GM18519 (cell line): ENCODE measurements around the gene TBC1D22A.

Experiments
- ATAC-seq: cut with Tn5 transposase; IDR thresholded peaks from one replicate; pipeline ENCODE4 v1.9.1; 2021; ENCODE audit warnings: mild to moderate bottlenecking, moderate library complexity; ENCODE audit not compliant: unreplicated experiment, low FRiP score

Gene TBC1D22A

GRCh38 chr22:46752286-46752987, 10.0 kb upstream of the TBC1D22A start:
- ATAC-seq: no peak

GRCh38 chr22:46752988-46753310, 9.5 kb upstream of the TBC1D22A start:
- no peak for ATAC-seq

- ATAC-seq: no peak
These were observed 9.1 kb upstream of the TBC1D22A start for GRCh38 chr22:46753360-46753759.

GRCh38 chr22:46753761-46754109, 8.7 kb upstream of the TBC1D22A start:
- ATAC-seq: no peak

- ATAC-seq: no peak
These were observed 8.2 kb upstream of the TBC1D22A start for GRCh38 chr22:46754110-46754799.

- no peak for ATAC-seq
These were observed 7.6 kb upstream of the TBC1D22A start for GRCh38 chr22:46754826-46755225.

- ATAC-seq: no peak
These were observed 6.9 kb upstream of the TBC1D22A start for GRCh38 chr22:46755525-46755924.

- no peak for ATAC-seq
These were observed 6.4 kb upstream of the TBC1D22A start for GRCh38 chr22:46756097-46756496.

GRCh38 chr22:46757104-46757503, 5.3 kb upstream of the TBC1D22A start:
- ATAC-seq: no peak

- ATAC-seq: no peak
These were observed 4.3 kb upstream of the TBC1D22A start for GRCh38 chr22:46758121-46758520.

- ATAC-seq: no peak
These were observed 3.6 kb upstream of the TBC1D22A start for GRCh38 chr22:46758867-46759290.

- no peak for ATAC-seq
These were observed 1.4 kb upstream of the TBC1D22A start for GRCh38 chr22:46761017-46761416.

- ATAC-seq: no peak
These were observed 762 bp upstream of the TBC1D22A start for GRCh38 chr22:46761539-46762237.

GRCh38 chr22:46763051-46763705, 728 bp downstream of the TBC1D22A start:
- ATAC-seq: no peak

GRCh38 chr22:46764140-46764680, 1.8 kb downstream of the TBC1D22A start:
- ATAC-seq: no peak

GRCh38 chr22:46764779-46765485, 2.5 kb downstream of the TBC1D22A start:
- no peak for ATAC-seq

- ATAC-seq: no peak
These were observed 4.2 kb downstream of the TBC1D22A start for GRCh38 chr22:46766611-46767010.

GRCh38 chr22:46767249-46767985, 5.0 kb downstream of the TBC1D22A start:
- ATAC-seq: no peak

GRCh38 chr22:46769191-46769675, 6.8 kb downstream of the TBC1D22A start:
- ATAC-seq: no peak

- ATAC-seq: no peak
These were observed 7.3 kb downstream of the TBC1D22A start for GRCh38 chr22:46769706-46770105.
